Measurements from ENCODE around the gene GHRHR. TPM values are rescaled to one million over a fixed set of nuclear protein-coding genes. Genes with fewer than 3 reads are reported as not detected.

The GHRHR gene
- polyA plus RNA-seq, 6 donors from 2014 or later, result not detected

GRCh38 chr7:30975256-30975899 is 11.6 kb downstream of the GHRHR start:
- peak overlapping the region in 2 of 6 donors; percentile 61 to 78 for H3K27ac Mint-ChIP-seq
- peaks cover 0 to 23% (median 9%) of the 10 kb centered on the region in 3 donors for H3K4me1 Mint-ChIP-seq
- DNase-seq, result no peak
- peaks cover 19 to 55% (median 30%) of the 10 kb centered on the region in 3 donors for H3K27me3 Mint-ChIP-seq
- no peak for ATAC-seq (ENCODE audit: low read depth in 2 of 2)
- H3K4me3 Mint-ChIP-seq, result no peak overlapping the region
- no peaks in the 10 kb centered on the region for H3K9me3 Mint-ChIP-seq
- H3K36me3 Mint-ChIP-seq, result no peaks in the 10 kb centered on the region

DNA sequence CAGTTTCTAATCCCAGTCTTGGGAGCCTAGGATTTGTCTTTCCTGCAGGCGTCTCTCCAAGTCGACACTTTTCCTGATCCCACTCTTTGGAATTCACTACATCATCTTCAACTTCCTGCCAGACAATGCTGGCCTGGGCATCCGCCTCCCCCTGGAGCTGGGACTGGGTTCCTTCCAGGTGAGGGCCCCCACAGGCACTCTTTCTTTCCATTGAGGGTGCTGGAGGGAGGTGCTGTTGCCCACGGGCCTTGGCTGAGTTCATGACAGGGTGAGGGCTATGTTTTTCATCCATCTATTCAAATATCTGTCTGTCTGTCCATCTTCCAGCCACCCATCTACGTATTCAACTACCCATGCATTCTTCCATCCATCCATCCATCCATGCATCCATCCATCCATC is 12.6 kb downstream of the GHRHR start:
- Mint-ChIP-seq H3K27ac (no peak overlapping the region), H3K4me3 (no peak overlapping the region), H3K27me3 (peaks cover 19 to 61% (median 30%) of the 10 kb centered on the region in 3 donors)

GRCh38 chr7:30977222-30977621 is 13.5 kb downstream of the GHRHR start:
- Mint-ChIP-seq H3K4me1 (peaks cover 0 to 15% (median 3%) of the 10 kb centered on the region in 3 donors), H3K9me3 (no peaks in the 10 kb centered on the region), H3K27ac (no peak overlapping the region), H3K27me3 (peaks cover 19 to 56% (median 29%) of the 10 kb centered on the region in 3 donors), H3K36me3 (no peaks in the 10 kb centered on the region), H3K4me3 (no peak overlapping the region)
- ATAC-seq (ENCODE audit: low read depth in 2 of 2), result no peak
- no peak for DNase-seq

More for the DNA sequence above, 12.6 kb downstream of the GHRHR start:
- Mint-ChIP-seq H3K4me1 (peaks cover 0 to 15% (median 4%) of the 10 kb centered on the region in 3 donors), H3K9me3 (no peaks in the 10 kb centered on the region), H3K36me3 (no peaks in the 10 kb centered on the region)
- ATAC-seq (ENCODE audit: low read depth in 2 of 2) (no peak), DNase-seq (no peak)

- no peak for DNase-seq
- H3K36me3 Mint-ChIP-seq, result no peaks in the 10 kb centered on the region
- peaks cover 0 to 15% (median 4%) of the 10 kb centered on the region in 3 donors for H3K4me1 Mint-ChIP-seq
- H3K27ac Mint-ChIP-seq, result no peak overlapping the region
- H3K4me3 Mint-ChIP-seq, result no peak overlapping the region
- H3K9me3 Mint-ChIP-seq, result no peaks in the 10 kb centered on the region
- H3K27me3 Mint-ChIP-seq, result peaks cover 13 to 48% (median 27%) of the 10 kb centered on the region in 3 donors
- ATAC-seq (ENCODE audit: low read depth in 2 of 2), result no peak
These were observed 14.3 kb downstream of the GHRHR start for GRCh38 chr7:30977896-30978564.

GRCh38 chr7:30979027-30979426 is 15.3 kb downstream of the GHRHR start:
- Mint-ChIP-seq H3K27ac (no peak overlapping the region), H3K36me3 (no peaks in the 10 kb centered on the region), H3K9me3 (no peaks in the 10 kb centered on the region), H3K4me1 (peaks cover 7 to 19% (median 12%) of the 10 kb centered on the region in 3 donors), H3K4me3 (no peak overlapping the region), H3K27me3 (peaks cover 16 to 53% (median 33%) of the 10 kb centered on the region in 3 donors)
- no peak for DNase-seq
- ATAC-seq (ENCODE audit: low read depth in 2 of 2), result no peak

GRCh38 chr7:30980194-30980593 is 16.4 kb downstream of the GHRHR start:
- Mint-ChIP-seq H3K36me3 (no peaks in the 10 kb centered on the region), H3K4me3 (no peak overlapping the region), H3K27ac (no peak overlapping the region), H3K9me3 (peaks cover 0 to 2% (median 0%) of the 10 kb centered on the region in 7 donors), H3K27me3 (peaks cover 19 to 58% (median 35%) of the 10 kb centered on the region in 3 donors), H3K4me1 (peaks cover 7 to 12% (median 8%) of the 10 kb centered on the region in 3 donors)
- no peak for ATAC-seq (ENCODE audit: low read depth in 2 of 2)
- no peak for DNase-seq

GRCh38 chr7:30980751-30981150 is 17.0 kb downstream of the GHRHR start:
- Mint-ChIP-seq H3K4me1 (peaks cover 7 to 10% (median 8%) of the 10 kb centered on the region in 3 donors), H3K27me3 (peaks cover 24 to 64% (median 37%) of the 10 kb centered on the region in 3 donors), H3K4me3 (no peak overlapping the region), H3K36me3 (no peaks in the 10 kb centered on the region), H3K9me3 (peaks cover 0 to 2% (median 0%) of the 10 kb centered on the region in 7 donors), H3K27ac (no peak overlapping the region)
- no peak for DNase-seq
- ATAC-seq (ENCODE audit: low read depth in 2 of 2), result no peak

DNA sequence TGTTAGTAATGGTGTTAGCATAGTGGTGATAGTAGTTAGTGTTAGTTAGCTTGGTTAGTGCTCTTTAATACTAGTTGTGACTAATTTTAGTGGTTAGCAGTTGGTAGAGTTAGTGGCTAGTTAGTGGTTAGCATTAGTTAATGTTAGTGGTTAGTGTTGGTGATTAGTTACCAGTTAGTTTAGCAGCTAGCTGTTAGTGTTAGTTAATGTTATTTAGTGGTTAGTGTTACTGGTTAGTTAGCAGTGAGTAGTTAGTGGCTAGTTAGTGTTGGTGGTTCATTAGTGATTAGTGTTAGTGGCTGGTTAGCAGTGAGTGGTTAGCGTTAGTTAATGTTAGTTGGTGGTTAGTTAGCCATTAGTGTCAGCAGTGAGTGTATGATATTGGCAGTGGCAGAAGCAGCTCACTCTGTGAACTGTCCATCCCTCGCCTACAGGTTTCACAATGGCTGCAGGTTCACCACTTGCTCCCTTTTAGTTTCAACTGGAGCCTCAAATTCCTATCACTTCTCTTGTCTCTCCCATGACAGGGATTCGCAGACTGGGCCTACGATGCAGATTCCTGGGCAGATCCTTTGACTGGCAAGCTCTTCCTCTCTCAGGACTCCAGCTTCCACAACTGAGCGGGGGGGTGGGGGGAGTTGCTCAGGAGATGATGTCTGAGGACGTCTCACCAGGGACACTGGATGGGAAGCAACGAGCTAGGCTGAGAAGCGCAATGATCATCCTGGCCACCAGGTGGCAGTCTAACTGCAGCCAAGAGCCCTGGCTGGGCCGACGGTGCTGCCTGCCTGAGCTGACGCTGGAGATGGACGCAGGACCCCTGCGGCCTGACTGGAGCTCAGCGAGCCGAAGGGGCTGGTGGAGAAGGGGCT is 19.5 kb downstream of the GHRHR start:
- H3K9me3 Mint-ChIP-seq, result peaks cover 0 to 2% (median 0%) of the 10 kb centered on the region in 7 donors
- DNase-seq (peak; percentile 34), ATAC-seq (ENCODE audit: low read depth in 2 of 2) (peak; percentile 34 to 57)
- peaks cover 6 to 17% (median 7%) of the 10 kb centered on the region in 3 donors for H3K4me1 Mint-ChIP-seq
- H3K27me3 Mint-ChIP-seq, result peaks cover 25 to 73% (median 54%) of the 10 kb centered on the region in 3 donors
- H3K27ac Mint-ChIP-seq, result peak overlapping the region in 1 of 6 donors; percentile 85
- no peaks in the 10 kb centered on the region for H3K36me3 Mint-ChIP-seq
- peak overlapping the region in 1 of 8 donors; percentile 33 for H3K4me3 Mint-ChIP-seq

- Mint-ChIP-seq H3K36me3 (no peaks in the 10 kb centered on the region), H3K27me3 (peaks cover 25 to 73% (median 54%) of the 10 kb centered on the region in 3 donors), H3K9me3 (peaks cover 0 to 2% (median 0%) of the 10 kb centered on the region in 7 donors), H3K27ac (peak overlapping the region in 1 of 6 donors; percentile 64), H3K4me1 (peaks cover 6 to 17% (median 7%) of the 10 kb centered on the region in 3 donors), H3K4me3 (peak overlapping the region in 1 of 8 donors; percentile 33)
- ATAC-seq (ENCODE audit: low read depth in 2 of 2) (no peak), DNase-seq (no peak)
These were observed 20.1 kb downstream of the GHRHR start for GRCh38 chr7:30983914-30984247.

- Mint-ChIP-seq H3K27me3 (peaks cover 25 to 66% (median 48%) of the 10 kb centered on the region in 3 donors), H3K4me3 (peak overlapping the region in 1 of 8 donors; percentile 57), H3K36me3 (no peaks in the 10 kb centered on the region), H3K4me1 (peaks cover 6 to 17% (median 7%) of the 10 kb centered on the region in 3 donors), H3K9me3 (peaks cover 0 to 2% (median 0%) of the 10 kb centered on the region in 7 donors), H3K27ac (no peak overlapping the region)
- no peak for DNase-seq
- ATAC-seq (ENCODE audit: low read depth in 2 of 2), result no peak
These were observed 20.8 kb downstream of the GHRHR start for GRCh38 chr7:30984359-30985107.

DNA sequence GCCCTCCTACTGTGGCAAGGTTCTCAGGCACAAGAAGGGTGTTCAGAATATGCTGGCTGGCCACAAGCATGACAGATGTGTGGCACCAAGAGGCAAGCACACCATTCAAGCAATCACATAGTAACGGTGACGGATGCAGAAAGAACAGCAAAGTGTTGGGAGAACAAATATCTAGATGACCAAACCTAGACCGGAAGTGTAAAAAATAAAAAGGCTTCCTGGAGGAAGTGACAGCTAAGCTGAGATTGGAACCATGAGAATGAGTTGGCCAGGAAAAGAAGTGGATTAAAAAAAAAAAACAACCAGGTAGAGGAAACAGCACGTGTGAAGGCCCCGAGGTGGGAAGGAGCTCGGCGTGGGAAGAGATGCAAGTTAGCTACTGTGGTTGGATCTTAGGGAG is 22.0 kb downstream of the GHRHR start:
- no peak for DNase-seq
- no peak for ATAC-seq (ENCODE audit: low read depth in 2 of 2)
- Mint-ChIP-seq H3K9me3 (peaks cover 0 to 2% (median 0%) of the 10 kb centered on the region in 7 donors), H3K27ac (no peak overlapping the region), H3K27me3 (peaks cover 25 to 67% (median 52%) of the 10 kb centered on the region in 3 donors), H3K4me3 (no peak overlapping the region), H3K36me3 (no peaks in the 10 kb centered on the region), H3K4me1 (peaks cover 6 to 17% (median 7%) of the 10 kb centered on the region in 3 donors)

DNA sequence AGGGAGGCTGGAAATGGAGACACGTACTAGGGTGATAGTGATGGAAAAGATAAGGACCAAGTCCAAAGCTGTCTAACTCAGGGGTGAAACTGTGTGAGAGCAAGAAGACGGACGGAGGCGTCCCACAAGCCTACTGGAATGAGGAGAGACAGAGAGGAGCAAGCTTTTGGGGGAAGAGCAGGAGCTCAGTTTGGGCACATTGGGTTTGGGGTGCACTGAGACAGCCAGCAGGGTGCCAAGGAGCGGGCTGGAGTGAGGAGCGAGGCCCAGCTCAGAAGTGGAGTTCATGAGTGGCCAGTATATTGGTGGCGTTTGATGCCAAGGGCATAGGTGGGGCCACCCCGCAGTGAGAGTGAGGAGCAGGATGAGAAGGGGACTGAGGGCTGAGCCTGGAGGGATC is 22.6 kb downstream of the GHRHR start:
- ATAC-seq (ENCODE audit: low read depth in 2 of 2) (no peak), DNase-seq (no peak)
- Mint-ChIP-seq H3K36me3 (no peaks in the 10 kb centered on the region), H3K4me1 (peaks cover 6 to 17% (median 7%) of the 10 kb centered on the region in 3 donors), H3K27me3 (peaks cover 25 to 67% (median 52%) of the 10 kb centered on the region in 3 donors), H3K9me3 (peaks cover 0 to 2% (median 0%) of the 10 kb centered on the region in 7 donors), H3K4me3 (no peak overlapping the region), H3K27ac (peak overlapping the region in 1 of 6 donors; percentile 10)
